HG02610 (cell line): ENCODE measurements around the gene NPW.

ENCODE experiments used
- ATAC-seq: cut with Tn5 transposase; IDR thresholded peaks from one replicate; pipeline ENCODE4 v1.9.1; 2021; ENCODE audit warnings: mild to moderate bottlenecking, moderate library complexity; ENCODE audit not compliant: unreplicated experiment

The NPW gene

DNA sequence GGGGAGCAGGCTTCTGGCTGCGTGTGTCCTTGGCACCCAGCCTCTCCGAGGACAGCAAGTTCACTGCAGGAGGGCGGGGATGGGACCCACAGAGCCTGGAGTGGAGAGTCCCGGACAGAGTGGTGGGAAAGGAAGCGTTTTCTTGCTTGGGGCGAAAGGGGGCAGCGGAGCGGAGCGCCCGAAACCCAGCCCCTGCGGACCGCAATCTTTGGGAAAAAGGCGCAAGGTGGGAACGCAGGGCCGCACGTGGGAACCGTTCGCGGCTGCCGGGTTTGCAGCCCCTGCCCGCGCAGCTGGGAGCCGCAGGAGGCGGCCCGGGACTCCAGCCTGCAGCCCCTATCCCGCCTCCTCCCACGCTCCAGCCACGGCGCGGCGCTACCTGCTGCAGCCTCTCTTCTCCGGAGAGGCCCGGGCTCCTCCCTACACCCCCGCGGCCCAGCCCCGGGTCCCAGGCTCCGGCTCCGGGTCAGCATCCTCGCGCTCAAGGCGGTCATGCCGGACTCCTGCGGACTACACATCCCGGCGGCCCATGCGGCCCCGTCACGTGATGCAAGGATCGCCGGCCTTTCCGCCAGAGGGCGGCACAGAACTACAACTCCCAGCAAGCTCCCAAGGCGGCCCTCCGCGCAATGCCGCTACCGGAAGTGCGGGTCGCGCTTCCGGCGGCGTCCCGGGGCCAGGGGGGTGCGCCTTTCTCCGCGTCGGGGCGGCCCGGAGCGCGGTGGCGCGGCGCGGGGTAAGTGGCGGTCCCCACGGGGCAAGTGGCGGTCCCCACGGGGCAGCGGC, 27.9 kb downstream of the NPW start, which contains the start of the genes NTHL1 and TSC2:
NTHL1 (minus strand) TSS at position 505 of the 786 bp plus-strand sequence; CDS start at position 494, 11 bp downstream.
TSC2 (plus strand) TSS at position 656 of the 786 bp plus-strand sequence. CDS start 631 bp downstream, outside the sequence.
- ATAC-seq: peak; percentile 86

DNA sequence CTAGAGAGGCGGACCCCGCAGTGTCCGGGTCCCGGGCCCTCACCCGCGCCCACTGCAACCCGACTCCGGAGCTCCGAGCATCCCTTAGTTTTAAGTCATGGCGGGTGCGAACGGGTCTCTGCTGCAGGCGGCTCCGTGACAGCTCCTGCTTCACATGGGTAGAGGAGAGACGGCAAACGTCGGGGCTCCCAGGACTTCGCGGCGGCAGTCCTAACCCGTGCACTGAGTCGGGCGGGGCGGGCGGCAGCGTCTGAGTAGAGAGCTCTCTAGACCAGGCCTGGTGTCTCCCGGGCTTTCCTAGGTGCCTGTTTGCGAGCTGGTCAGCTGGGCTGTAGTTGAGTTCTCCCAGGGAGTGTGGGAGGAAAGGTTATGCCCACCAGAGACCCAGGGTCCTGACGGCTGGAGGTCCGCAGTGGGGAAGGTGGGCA, 28.5 kb downstream of the NPW start:
- no peak for ATAC-seq

DNA sequence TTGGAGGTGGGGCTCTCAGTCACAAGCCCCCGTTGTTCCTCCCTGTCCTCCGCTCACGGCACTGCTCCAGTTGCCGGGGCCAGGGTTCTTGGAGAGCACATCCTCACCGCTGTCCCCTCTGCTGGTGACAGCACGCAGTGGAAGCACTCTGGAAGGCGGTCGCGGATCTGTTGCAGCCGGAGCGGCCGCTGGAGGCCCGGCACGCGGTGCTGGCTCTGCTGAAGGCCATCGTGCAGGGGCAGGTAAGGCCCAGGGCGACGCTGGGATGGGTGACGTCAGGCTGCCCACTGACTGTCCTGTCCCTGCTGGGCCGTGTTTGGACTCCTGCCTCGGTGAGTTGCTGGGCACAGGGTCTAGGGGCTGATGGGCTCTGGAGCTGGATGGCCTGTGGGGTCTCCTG, 33.6 kb downstream of the NPW start:
- no peak for ATAC-seq

DNA sequence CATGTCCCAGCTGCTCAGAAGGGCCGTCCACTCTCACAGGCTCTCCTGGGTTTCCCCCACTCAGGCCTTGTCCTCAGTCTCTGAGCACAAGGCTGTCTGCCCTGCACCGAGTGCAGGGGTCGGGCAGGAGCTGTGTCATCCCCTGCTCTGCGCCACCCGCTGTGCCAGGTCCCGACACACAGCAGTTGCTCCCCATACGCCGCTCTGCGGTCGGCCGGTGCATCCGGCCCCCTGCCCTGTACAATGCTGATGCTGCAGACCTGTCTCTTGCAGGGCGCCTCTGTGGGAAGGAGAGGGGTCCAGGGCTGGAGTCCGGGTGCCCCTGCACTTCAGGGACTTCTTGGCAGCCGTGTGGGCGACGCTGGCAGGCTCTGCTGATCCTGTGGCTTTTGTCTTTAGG, 34.3 kb downstream of the NPW start:
- no peak for ATAC-seq

DNA sequence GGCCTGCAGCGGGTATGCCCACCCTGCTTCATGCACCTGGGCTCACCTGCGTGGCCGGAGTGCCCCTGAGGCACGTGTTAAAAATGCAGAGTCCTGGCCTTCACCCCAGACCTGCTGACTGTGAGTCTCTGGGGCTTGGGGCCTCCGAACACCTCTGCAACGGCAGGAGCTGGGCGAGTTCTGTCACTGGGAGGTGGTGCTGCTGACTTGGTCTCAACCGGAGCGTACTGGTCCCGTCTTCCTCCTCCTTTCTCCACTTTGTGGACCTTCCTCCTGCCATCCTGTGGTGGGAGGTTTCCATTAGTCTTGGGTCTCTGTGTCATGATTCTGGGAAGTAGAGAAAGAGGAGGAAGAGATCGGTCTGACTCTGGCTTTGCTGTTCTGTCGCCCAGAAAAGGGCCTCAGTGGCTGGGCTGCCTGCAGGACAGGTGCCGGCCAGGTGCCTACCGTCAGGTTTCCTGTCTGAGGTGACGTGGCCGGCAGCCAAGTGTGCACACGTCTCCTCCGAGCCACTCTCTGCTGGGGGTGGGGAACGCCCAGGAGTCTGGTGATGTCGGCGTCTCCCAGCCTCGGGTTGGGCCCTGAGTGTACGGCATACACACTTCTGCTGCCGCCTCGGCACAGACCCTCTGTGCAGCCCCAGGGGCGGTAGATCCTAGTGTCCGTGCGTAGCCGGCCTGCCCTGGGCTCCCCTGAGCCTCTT, 35.1 kb downstream of the NPW start:
- no peak for ATAC-seq

DNA sequence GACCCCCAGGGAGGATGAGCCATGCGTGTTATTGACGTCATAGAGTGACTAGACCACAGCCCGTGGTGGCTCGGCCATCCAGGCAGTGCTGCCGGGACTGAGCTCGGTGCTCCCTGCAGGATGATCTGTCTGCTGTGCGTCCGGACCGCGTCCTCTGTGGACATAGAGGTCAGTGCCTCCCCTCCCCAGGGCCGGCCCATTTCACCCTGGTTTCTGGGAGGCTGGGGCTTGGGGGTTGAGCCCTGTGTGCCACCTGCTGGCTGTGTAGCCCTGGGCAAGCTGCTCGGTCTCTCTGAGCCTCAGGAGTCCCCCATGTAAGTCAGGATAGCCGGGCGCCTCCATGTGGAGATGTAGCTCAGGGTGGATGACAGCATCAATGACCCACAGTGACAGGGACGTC, 36.5 kb downstream of the NPW start:
- ATAC-seq: no peak

DNA sequence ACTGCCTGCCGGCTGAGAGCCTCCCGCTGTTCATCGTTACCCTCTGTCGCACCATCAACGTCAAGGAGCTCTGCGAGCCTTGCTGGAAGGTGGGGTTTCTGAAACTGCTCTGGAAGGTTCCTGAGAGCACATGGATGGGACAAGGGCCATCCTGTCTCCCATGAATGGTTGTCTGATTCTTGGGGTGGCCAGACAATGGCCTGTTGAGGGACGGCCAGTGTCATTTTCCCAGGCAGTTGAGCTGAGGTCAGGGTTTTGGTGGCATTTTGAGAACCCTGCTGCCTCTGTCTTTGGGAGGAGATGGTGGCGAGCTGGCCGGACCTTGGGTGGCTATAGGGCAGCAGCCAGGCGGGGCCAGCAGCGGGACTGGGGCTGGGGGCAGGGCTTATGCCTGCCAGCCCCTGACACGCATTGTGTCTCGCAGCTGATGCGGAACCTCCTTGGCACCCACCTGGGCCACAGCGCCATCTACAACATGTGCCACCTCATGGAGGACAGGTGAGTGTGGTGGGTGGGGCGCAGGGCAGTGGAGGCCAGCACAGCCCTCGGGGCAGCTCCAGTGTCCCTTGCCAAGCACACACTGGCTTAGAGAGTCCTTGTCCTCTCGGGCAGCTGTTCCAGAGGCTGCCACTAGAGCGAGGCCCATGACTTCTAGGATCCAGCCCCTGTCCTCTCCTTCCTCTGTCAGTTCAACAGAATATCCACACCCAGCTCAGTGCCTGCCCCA, 37.3 kb downstream of the NPW start:
- ATAC-seq: no peak

DNA sequence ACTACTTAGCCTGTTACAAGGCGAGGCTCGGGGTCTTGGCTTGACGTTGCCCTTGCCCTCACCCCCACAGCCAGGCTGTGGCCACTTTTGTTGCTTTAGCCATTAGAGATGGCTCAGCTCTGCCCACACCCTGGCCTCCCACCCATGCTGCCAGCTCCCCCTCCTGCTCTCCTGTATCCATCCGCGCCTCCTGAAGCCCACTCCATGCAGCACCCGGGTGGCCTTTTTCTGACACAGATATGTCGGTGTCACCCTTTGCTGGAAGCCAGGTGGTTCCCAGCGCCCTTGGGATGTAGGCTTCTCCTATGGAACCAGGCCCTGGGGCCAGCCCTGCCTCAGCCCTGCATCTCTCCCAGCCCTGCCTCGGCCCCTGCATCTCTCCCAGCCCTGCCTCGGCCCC, 37.9 kb downstream of the NPW start:
- ATAC-seq: no peak

DNA sequence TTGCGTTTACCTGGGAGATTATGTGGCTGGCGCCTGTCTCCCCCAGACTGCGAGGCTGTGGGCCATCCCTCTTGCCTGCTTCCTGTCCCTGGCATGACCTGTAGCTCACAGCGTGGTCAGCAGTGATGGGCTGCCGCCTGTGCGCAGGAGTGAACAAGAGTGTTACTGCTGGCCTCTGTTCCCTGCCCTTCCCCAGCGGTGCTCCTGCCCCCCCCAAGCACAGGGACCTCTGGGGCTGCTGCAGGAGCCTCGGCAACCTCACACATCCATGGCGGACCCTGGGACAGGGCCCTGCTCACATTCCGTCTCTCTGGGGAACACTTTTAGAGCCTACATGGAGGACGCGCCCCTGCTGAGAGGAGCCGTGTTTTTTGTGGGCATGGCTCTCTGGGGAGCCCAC, 38.8 kb downstream of the NPW start:
- ATAC-seq: no peak

DNA sequence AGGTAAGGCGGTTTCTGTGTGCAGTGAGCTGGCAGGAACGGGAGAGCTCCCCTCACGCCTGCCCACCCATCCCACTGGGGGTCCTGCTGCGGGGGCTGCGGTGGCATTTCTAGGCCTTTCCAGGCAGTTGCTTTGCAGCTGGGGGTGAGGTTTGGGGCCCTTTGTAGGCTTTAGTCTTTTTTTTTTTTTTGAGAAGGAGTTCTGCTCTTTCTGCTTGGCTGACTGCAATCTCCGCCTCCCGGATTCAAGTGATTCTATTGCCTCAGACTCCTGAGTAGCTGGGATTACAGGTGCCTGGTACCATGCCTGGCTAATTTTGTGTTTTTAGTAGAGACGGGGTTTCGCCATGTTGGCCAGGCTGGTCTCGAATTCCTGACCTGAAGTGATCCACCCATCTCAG, 39.3 kb downstream of the NPW start:
- no peak for ATAC-seq

DNA sequence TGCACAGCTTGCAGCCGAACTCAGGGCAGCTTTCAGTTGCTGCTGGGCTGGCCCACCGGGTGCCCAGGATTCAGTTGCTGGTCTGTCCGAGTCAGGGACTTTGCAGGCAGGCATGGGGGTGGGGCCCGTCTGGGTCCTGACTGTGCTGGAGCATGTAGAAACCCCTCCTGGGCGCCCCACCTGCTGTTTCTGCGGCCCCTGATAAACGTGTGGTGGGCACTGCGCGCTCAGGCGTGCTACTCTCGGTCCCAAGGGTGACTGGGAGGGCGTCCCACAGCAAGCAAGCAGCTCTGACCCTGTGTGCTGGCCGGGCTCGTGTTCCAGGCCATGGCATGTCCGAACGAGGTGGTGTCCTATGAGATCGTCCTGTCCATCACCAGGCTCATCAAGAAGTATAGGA, 40.8 kb downstream of the NPW start:
- ATAC-seq: no peak

DNA sequence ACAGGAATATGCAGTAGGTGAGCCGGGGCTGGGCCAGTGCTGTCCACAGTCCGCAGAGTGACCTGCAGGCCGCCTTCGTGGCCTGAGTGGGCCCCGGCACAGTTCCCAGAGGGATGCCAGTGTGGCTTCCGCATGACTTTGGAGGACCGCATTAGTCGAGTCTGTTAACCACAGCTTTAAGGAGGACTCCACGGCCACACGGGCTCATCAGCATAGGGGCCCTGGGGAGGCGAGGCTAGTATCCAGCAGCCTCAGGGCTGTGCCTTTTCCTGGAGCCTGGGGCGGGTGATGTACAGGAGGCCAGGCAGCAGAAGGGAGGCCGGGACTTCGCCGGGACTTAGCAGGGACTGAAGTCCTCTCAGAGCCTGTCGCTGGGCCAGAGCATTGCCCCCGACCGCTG, 41.4 kb downstream of the NPW start:
- no peak for ATAC-seq

DNA sequence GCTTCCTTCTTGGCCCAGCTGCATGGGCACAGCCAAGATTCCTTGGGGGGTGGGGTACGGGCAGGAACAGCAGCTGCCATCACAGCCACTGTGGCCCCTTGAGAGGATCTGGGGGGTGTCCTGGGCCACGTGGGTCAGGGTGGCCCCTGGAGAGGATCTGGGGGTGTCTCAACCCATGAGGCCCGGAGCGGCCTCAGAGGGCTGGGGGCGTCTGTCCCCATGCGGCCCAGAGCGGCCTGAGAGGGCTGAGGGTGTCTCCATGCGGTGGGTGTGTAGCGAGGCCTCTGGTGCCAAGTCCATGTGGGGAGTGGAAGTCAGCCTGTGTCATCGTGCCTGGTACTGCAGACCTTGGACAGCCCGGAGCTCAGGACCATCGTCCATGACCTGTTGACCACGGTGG, 41.9 kb downstream of the NPW start:
- ATAC-seq: no peak

DNA sequence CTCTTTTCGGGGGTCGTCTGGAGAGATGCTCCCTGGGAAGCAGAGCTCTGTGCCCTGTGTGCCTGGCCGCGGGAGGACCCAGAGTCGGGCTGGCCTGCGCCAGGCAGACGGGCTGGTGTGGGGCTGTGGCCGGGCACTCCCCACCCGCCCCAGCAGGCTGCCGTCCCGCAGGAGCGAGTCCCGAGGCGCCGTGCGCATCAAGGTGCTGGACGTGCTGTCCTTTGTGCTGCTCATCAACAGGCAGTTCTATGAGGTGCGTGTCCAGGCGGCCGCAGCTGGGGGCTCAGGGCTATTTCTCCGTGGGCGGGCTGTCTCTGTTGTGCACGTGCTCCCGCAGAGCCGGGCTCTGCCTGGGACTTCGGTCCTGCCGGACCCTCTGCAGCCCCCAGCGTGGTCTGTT, 43.2 kb downstream of the NPW start:
- ATAC-seq: no peak

DNA sequence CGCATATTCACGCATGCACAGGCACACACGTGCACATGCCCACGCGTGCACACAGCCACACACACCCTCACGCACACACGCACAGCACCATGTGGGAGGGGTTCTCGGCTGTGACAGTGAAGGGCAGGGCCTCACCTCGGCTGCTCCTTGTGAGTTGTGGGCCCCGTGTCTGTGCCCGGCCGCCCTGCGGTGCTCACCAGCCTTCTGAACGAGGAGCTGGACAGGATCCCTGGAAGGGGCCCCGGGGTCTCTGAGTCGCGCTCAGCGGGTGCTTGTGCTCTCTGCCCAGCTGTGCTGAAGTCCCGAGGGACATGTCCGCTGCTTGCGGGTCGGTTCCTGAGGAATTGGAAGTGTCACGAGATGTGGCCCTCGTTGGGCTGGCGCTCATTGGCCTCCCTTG, 44.3 kb downstream of the NPW start:
- ATAC-seq: no peak

DNA sequence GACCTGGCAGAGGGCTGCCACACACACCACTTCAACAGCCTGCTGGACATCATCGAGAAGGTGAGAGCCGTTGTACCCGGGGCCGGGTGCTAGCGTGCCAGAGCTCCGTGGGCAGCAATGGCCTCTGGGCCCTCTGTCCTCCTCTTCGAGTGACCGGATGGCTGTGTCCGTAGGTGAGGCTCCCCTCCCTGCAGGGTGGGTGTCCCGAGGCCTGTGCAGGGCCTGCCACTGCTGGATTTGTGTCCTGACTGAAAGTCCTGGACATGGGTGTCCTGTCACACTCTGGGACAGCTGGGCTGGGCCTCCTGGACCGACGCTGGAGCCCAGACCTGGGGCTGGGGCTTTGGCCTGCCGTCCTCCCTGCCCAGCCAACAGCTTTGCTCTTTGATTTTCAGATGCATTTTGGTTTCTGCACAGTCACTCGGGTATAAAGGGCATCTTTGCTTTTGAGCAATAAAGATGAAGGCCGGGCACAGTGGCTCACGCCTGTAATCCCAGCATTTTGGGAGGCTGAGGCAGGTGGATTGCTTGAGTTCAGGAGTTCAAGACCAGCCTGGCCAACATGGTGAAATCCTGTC, 44.9 kb downstream of the NPW start:
- ATAC-seq: no peak

DNA sequence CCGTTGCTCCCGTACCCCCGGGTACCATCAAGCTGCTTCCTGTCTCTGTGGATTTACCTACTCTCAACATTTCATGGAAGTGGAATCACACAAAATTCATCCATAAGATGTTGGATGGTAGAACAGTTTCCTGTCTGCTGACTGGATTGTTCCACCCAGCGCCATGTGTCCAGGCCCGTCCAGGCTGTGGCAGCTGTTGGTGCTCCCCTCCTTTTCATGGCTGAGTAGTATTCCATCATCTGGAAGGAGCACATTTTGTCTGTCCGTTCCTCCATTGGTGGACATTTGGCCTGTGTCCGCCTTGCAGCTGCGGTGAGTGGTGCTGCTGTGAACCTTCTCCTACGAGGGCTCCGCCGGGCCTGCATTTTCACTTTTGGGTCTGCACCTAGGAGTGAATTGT, 46.6 kb downstream of the NPW start:
- ATAC-seq: no peak
